ENCODE measurements around the gene FAM227A. TPM values are rescaled to one million over a fixed set of nuclear protein-coding genes. Genes with fewer than 3 reads are reported as not detected.
"Not testable (repeated sequence)": the region's sequence is repeated elsewhere in the genome, so short reads cannot be mapped to it uniquely, and the experiment has no call there.

Gene FAM227A
- total RNA-seq, 2 donors from 2014 or later, result 9.1 to 14.9 TPM

DNA sequence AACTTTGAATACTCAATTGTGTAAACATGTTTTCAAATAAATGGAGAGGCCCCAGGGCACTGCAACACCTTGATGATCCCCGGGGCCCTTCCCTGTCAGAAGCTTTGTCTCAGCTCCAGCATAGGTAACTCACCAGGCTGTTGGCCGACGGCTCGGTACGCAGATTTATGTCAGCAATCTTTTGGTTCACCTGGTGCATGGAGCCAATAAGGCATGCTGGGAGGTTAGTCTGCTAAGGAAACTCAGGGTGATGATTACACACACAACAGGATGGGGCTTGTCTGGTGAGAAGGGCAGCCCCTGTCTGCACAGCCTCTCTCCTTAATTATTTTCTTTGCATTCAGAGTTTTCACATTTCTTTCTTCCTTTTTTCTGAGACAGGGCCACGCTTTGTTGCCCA lies 10.8 kb downstream of the FAM227A start:
- H3K27ac Mint-ChIP-seq, result no peak overlapping the region
- no peaks in the 10 kb centered on the region for H3K9me3 Mint-ChIP-seq
- no peaks in the 10 kb centered on the region for H3K27me3 Mint-ChIP-seq (ENCODE audit: insufficient read depth)
- TF ChIP-seq, protein P1, sequence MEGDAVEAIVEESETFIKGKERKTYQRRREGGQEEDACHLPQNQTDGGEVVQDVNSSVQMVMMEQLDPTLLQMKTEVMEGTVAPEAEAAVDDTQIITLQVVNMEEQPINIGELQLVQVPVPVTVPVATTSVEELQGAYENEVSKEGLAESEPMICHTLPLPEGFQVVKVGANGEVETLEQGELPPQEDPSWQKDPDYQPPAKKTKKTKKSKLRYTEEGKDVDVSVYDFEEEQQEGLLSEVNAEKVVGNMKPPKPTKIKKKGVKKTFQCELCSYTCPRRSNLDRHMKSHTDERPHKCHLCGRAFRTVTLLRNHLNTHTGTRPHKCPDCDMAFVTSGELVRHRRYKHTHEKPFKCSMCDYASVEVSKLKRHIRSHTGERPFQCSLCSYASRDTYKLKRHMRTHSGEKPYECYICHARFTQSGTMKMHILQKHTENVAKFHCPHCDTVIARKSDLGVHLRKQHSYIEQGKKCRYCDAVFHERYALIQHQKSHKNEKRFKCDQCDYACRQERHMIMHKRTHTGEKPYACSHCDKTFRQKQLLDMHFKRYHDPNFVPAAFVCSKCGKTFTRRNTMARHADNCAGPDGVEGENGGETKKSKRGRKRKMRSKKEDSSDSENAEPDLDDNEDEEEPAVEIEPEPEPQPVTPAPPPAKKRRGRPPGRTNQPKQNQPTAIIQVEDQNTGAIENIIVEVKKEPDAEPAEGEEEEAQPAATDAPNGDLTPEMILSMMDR (conservative IDR thresholded peaks at IDR 0.05), result no peak
- Histone ChIP-seq H3K36me3 (ENCODE audit: control insufficient read depth, insufficient read depth, low read length) (peaks cover 27% of the 10 kb centered on the region), H3K4me3 (ENCODE audit: low read length) (no peak overlapping the region), H3K9ac (ENCODE audit: extremely low read depth, low read length, poor library complexity, severe bottlenecking) (no peak overlapping the region), H3K9me3 (ENCODE audit: control insufficient read depth, low read length) (no peaks in the 10 kb centered on the region), H3K27ac (ENCODE audit: low read depth, low read length) (no peak overlapping the region), H3K27me3 (ENCODE audit: control insufficient read depth, insufficient read depth, low read length, poor library complexity, severe bottlenecking) (no peaks in the 10 kb centered on the region), H3K4me1 (ENCODE audit: control insufficient read depth, insufficient read depth, low read length) (no peaks in the 10 kb centered on the region)
- 90% methylated on average over 2 to 6 of the region's 6 CpGs for WGBS, 2 experiments (ENCODE audit: insufficient coverage in 1 of 2, insufficient read length in 1 of 2)
- H3K36me3 Mint-ChIP-seq (ENCODE audit: low read depth), result peaks cover 43% of the 10 kb centered on the region
- H3K4me3 Mint-ChIP-seq, result no peak overlapping the region
- H3K4me1 Mint-ChIP-seq, result no peaks in the 10 kb centered on the region
- no peak for DNase-seq

GRCh38 chr22:38644245-38644644 lies 11.9 kb downstream of the FAM227A start:
- H3K27me3 Mint-ChIP-seq (ENCODE audit: insufficient read depth); H3K4me3 Mint-ChIP-seq; H3K27me3 ChIP-seq (ENCODE audit: control insufficient read depth, insufficient read depth, low read length, poor library complexity, severe bottlenecking); H3K4me1 Mint-ChIP-seq; H3K27ac Mint-ChIP-seq; H3K9ac ChIP-seq (ENCODE audit: extremely low read depth, low read length, poor library complexity, severe bottlenecking); H3K9me3 Mint-ChIP-seq; H3K4me3 ChIP-seq (ENCODE audit: low read length); H3K9me3 ChIP-seq (ENCODE audit: control insufficient read depth, low read length); H3K27ac ChIP-seq (ENCODE audit: low read depth, low read length); H3K4me1 ChIP-seq (ENCODE audit: control insufficient read depth, insufficient read depth, low read length); DNase-seq: not testable (repeated sequence)
- peaks cover 30% of the 10 kb centered on the region for H3K36me3 ChIP-seq (ENCODE audit: control insufficient read depth, insufficient read depth, low read length)
- 91 to 92% methylated on average over 1 to 5 of the region's 5 CpGs for WGBS, 2 experiments (ENCODE audit: insufficient coverage in 1 of 2, insufficient read length in 1 of 2)
- peaks cover 45% of the 10 kb centered on the region for H3K36me3 Mint-ChIP-seq (ENCODE audit: low read depth)

DNA sequence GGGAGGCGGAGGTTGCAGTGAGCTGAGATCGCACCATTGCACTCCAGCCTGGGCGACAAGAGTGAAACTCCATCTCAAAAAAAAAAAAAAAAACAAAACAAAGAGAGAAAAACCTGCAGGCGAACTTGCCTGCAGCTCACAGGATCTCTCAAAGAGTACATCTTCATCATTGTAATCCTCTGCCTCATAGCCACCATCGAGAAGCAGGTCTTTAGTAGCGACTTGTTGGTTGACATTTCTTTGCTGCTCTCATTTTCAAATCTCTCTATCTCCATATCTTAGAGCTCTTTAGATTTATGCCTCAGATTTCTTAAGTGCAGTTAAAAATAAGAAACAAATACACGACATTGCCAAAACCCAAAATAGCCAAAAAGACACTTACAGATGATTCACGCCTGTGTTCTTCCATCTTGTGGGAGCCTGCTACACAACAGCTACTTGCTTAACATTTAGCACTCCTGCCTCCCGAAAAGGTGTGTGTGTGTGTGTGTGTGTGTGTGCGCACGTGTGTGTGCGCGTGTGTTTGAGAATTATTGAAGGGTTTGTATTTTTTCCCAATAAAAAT lies 14.6 kb downstream of the FAM227A start:
- H3K9me3 ChIP-seq (ENCODE audit: control insufficient read depth, low read length), result no peaks in the 10 kb centered on the region
- WGBS, 2 experiments (ENCODE audit: insufficient coverage in 1 of 2, insufficient read length in 1 of 2), result 93 to 96% methylated on average over 3 to 8 of the region's 13 CpGs
- Mint-ChIP-seq H3K36me3 (ENCODE audit: low read depth) (peaks cover 45% of the 10 kb centered on the region), H3K27me3 (ENCODE audit: insufficient read depth) (no peaks in the 10 kb centered on the region), H3K4me3 (no peak overlapping the region), H3K4me1 (no peaks in the 10 kb centered on the region), H3K27ac (no peak overlapping the region), H3K9me3 (no peaks in the 10 kb centered on the region)
- no peak overlapping the region for H3K27ac ChIP-seq (ENCODE audit: low read depth, low read length)
- H3K27me3 ChIP-seq (ENCODE audit: control insufficient read depth, insufficient read depth, low read length, poor library complexity, severe bottlenecking), result no peaks in the 10 kb centered on the region
- H3K9ac ChIP-seq (ENCODE audit: extremely low read depth, low read length, poor library complexity, severe bottlenecking), result no peak overlapping the region
- DNase-seq, result no peak
- H3K36me3 ChIP-seq (ENCODE audit: control insufficient read depth, insufficient read depth, low read length), result peaks cover 43% of the 10 kb centered on the region
- no peak overlapping the region for H3K4me3 ChIP-seq (ENCODE audit: low read length)
- TF ChIP-seq, protein P1 (conservative IDR thresholded peaks at IDR 0.05), result no peak
- H3K4me1 ChIP-seq (ENCODE audit: control insufficient read depth, insufficient read depth, low read length), result no peaks in the 10 kb centered on the region

DNA sequence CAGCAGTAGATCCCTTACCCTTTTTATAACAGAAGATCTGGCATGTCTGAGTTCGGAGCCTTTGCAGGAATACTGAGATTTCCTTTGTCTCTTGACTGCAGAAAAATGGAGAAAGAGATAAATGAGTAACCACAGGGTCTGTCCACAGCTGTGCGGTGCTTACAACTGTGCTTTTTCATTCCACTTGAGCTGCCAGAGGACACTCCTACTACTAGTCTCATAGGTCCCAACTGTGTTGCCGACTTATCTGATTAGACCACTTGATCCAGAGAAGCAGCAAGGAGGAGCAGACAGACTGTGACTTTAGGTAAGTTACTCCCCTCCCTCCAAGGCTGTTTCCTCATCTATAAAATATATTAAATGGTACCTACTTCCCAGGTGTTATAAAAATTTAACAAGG lies 17.5 kb downstream of the FAM227A start:
- no peak for DNase-seq
- H3K4me3 Mint-ChIP-seq, result no peak overlapping the region
- peaks cover 51% of the 10 kb centered on the region for H3K36me3 Mint-ChIP-seq (ENCODE audit: low read depth)
- H3K27me3 Mint-ChIP-seq (ENCODE audit: insufficient read depth), result no peaks in the 10 kb centered on the region
- H3K9me3 ChIP-seq (ENCODE audit: control insufficient read depth, low read length), result no peaks in the 10 kb centered on the region
- no peak overlapping the region for H3K27ac ChIP-seq (ENCODE audit: low read depth, low read length)
- H3K4me1 Mint-ChIP-seq, result no peaks in the 10 kb centered on the region
- H3K27me3 ChIP-seq (ENCODE audit: control insufficient read depth, insufficient read depth, low read length, poor library complexity, severe bottlenecking), result no peaks in the 10 kb centered on the region
- no peak overlapping the region for H3K4me3 ChIP-seq (ENCODE audit: low read length)
- H3K4me1 ChIP-seq (ENCODE audit: control insufficient read depth, insufficient read depth, low read length), result no peaks in the 10 kb centered on the region
- WGBS, 2 experiments (ENCODE audit: insufficient coverage in 1 of 2, insufficient read length in 1 of 2), result 89 to 90% methylated on average over 3 of the region's 3 CpGs
- H3K36me3 ChIP-seq (ENCODE audit: control insufficient read depth, insufficient read depth, low read length), result peaks cover 53% of the 10 kb centered on the region
- H3K27ac Mint-ChIP-seq, result no peak overlapping the region
- no peaks in the 10 kb centered on the region for H3K9me3 Mint-ChIP-seq
- H3K9ac ChIP-seq (ENCODE audit: extremely low read depth, low read length, poor library complexity, severe bottlenecking), result no peak overlapping the region
- TF ChIP-seq, protein P1 (conservative IDR thresholded peaks at IDR 0.05), result no peak
